GM12892 (cell line): ENCODE measurements around the gene LRCH1.

ENCODE experiments used
- POLR2A ChIP-seq: IDR thresholded peaks from 2 replicates; pipeline ENCODE4 v1.6.1; 2011; ENCODE audit warnings: low read depth, low read length, control low read depth
- POLR2AphosphoS5 ChIP-seq: IDR thresholded peaks from 2 replicates; pipeline ENCODE4 v1.6.1; 2011; ENCODE audit warnings: low read depth, low read length, control low read depth
- TAF1 ChIP-seq: IDR thresholded peaks from 2 replicates; pipeline ENCODE4 v1.6.1; 2011; ENCODE audit warnings: low read depth, mild to moderate bottlenecking, control low read depth, low read length, borderline replicate concordance

DNA sequence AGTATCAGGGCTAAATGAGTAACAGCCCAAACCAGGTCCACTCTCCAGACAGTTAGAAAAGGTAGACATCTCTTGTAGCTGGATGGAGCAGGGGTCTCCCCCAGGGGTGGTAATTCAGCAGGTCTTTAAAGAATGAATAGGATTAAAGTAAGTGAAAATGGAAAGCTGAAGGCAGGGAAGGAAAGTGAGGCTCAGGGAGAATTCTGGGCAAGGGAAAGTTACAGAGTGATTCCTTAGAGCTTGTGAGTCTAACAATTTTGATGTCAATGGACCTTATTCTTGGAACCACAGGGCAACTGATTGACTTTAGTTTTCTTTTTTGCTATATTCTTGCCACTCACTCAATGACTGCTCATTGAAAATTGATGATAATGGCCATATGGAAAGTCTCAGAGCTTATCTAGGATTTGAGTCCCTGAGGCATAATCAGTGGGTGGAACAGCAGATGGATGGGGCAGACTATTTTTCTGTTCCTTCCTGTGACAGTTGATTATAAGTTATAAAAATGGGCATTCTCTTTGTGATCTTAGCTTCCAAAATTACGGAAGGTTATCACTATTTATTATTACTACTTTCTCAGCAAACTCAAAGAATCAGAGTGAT is 76.9 kb downstream of the LRCH1 start:
- TF ChIP-seq POLR2AphosphoS5 = no peak
- no peak for TF ChIP-seq POLR2A
- TF ChIP-seq TAF1 = no peak
